ENCODE data around the gene GRB2.
"Not testable (repeated sequence)": the region's sequence is repeated elsewhere in the genome, so short reads cannot be mapped to it uniquely, and the experiment has no call there.

The GRB2 gene

DNA sequence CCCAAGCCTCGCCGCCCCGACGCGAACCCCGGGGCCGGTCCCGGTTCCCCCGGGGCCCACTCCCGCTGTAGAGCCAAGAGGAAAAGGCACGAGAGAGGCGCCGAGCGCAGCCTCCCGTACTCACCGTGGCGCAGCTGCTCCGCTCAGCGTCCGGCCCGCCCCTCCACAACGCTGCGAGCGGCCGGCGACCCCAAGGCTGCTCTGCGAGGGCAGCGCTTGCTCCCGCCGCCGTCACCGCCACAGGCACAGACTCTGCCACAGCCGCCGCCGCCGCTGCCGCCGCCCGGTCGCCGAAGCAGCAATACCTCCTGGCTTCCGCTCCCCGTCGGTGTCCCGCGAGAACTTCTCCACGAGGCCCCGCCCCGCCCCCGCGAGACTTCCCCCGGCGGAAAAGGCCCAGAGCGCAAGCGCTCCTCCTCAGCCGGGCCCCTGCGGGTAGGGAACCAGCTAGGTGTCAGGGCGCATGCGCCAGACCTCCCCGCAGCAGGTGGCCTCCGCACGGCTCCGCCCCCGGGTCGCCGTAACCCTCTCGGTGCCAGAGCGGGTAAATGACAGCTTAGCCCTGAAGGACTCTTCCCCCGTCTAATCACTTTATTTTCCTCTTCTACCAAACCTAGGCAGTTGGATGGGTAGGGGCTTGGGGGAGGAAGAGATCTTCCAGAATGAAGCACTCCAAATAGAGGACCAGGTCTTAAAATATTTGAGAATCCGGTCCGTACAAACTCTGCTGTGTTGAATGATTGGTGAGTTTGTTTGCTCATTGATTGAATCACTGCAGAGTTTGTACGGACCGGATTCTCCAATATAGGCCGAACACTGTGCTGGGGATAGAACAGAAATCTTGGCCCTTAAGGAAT, at the start of gene GRB2:
Gene GRB2 (minus strand): TSS at position 314 of the 857 bp plus-strand sequence. CDS start 12,050 bp downstream, outside the sequence.
- DNase-seq = peak; percentile 100

GRCh38 chr17:75454672-75455071, 49.2 kb upstream of the GRB2 start:
- DNase-seq = not testable (repeated sequence)

DNA sequence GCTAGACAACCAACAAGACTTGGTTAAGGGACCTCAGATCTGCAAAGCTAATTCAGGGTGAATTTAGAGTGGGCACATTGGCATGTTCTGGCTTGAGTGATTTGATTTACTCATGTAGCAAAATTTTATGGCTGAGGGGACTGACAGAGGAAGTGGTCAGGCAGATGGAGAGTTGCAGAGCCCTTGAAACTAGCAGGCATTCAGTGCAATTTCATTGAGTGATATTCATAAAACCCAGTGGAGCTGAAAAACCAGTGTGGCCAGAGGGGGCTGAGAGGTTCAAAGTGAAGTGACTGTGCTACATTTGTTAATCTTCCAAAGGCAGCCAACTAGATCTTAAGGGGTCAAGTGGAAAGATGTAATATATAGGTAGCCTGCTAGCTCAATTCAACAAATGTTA, 48.7 kb upstream of the GRB2 start:
- no peak for DNase-seq

GRCh38 chr17:75450270-75450669, 44.8 kb upstream of the GRB2 start:
- no peak for DNase-seq

DNA sequence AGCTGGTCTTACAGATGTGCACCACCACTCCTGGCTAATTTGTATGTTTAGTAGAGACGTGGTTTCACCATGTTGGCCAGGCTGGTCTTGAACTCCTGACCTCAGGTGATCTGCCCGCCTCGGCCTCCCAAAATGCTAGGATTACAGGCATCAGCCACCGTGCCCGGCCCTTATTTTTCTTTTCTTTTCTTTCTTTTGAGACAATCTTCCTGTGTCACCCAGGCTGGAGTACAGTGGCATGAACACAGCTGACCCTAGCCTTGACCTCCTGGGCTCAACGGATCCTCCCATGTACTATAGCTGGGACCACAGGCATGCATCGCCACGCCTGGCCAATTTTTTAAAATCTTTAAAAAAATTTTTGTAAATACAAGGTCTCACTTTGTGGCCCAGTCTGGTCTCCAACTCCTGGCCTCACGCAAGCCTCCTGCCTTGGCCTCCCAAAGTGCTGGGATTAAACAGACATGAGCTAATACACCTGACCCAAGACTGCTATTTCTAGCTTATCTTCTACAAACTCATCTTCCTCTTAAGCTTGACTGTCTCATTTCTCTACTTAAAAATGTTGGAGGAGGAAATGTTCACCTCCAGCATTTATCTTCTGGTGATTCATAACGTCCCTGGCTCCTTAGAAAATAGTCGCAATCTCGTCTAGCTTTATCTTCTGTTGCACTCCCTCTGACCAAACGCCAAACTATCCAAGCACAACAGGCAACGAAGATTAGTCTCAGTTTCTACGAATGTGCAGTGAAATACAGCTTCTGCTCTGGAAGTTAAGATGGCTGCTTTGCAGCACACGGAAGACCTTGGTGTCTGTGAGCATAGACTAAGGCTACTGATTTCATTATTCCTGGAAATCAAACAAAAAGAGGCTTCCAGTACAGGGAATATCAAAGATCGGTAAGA, 42.7 kb upstream of the GRB2 start:
- DNase-seq = no peak

- not testable (repeated sequence) for DNase-seq
These were observed 40.4 kb upstream of the GRB2 start for GRCh38 chr17:75445896-75446295.

DNA sequence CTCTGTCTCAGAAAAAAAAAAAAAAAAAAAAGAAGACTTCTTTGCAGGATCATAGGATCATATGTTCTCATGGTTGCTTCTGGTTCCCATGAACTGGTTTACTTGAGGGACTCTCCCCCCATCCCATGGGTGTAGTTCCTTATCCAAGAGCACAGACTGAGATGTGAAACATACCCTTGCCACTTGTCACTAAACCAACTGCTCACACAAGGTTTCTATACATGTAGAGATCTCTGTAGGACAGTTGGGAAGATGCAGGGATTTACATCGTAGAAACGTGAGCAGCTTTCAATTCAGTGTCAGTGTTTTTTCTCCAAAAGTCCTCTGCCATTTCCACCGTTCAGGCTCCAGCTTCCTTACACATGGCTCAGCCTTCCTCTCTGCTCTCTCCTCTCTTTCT, 39.8 kb upstream of the GRB2 start:
- no peak for DNase-seq

DNA sequence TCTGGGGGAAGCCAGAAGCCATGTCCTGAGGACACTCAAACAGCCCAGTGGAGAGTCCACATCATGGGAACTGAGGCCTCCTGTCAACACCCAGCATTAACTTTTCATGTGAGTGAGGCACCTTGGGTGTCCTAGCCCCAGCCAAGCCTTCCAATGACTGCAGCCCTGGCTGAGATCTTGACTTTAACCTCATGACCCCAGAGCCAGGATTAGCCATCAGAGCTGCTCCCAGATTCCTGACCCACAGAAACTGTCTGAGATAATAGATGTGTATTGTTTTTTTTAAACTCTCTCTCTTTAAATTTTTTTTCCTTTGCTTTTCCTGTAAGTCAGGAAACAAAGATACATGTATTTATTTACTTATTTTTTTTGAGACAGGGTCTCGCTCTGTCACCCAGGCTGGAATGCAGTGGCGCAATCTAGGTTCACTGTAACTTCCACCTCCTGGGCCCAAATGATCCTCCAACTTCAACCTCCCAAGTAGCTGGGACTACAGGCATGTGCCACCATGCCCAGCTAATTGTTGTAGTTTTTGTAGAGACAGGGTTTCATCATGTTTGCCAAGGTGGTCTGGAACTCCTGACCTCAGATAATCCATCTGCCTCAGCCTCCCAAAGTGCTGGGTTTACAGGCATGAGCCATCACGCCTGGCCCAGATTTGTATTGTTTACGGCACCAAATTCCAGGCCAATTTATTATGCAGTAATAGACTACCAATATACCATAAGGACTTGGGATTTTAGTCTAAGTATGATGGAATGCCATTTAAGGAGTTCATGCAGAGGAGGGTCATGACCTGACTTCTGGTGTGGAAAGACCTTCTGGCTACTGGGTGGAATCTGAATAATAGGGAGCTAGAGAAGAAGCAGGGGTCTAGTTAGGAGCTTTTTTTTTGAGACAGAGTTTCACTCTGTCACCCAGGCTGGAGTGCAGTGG, 37.0 kb upstream of the GRB2 start:
- no peak for DNase-seq

- no peak for DNase-seq
These were observed 35.4 kb upstream of the GRB2 start for GRCh38 chr17:75440738-75441448.

GRCh38 chr17:75439287-75439686, 33.8 kb upstream of the GRB2 start:
- DNase-seq = no peak

- not testable (repeated sequence) for DNase-seq
These were observed 31.9 kb upstream of the GRB2 start for GRCh38 chr17:75437404-75437803.

- not testable (repeated sequence) for DNase-seq
These were observed 29.0 kb upstream of the GRB2 start for GRCh38 chr17:75434433-75434832.

GRCh38 chr17:75433218-75433783, 27.8 kb upstream of the GRB2 start:
- no peak for DNase-seq

- no peak for DNase-seq
These were observed 24.9 kb upstream of the GRB2 start for GRCh38 chr17:75430159-75430974.

- DNase-seq = no peak
These were observed 23.3 kb upstream of the GRB2 start for GRCh38 chr17:75428543-75429469.

DNA sequence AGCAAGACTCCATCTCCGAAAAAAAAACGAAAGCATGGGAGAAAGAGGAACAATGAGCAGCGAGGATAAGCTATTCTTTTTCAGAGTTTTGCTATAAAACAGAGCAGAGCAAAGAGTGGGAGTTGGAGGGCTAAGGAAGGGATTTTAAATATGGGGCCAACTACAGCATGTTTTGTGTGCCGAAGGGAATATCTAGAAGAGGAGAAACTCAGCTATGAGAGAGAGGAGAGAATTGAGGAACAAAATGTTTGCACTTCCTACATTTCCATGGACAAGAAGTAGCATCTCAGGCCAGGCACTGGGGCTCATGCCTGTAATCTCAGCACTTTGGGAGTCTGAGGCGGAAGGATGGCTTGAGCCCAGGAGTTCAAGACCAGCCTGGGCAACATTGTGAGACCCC, 13.1 kb upstream of the GRB2 start:
- no peak for DNase-seq

- no peak for DNase-seq
These were observed 11.6 kb upstream of the GRB2 start for GRCh38 chr17:75417054-75417580.

GRCh38 chr17:75416006-75416405, 10.5 kb upstream of the GRB2 start:
- no peak for DNase-seq

DNA sequence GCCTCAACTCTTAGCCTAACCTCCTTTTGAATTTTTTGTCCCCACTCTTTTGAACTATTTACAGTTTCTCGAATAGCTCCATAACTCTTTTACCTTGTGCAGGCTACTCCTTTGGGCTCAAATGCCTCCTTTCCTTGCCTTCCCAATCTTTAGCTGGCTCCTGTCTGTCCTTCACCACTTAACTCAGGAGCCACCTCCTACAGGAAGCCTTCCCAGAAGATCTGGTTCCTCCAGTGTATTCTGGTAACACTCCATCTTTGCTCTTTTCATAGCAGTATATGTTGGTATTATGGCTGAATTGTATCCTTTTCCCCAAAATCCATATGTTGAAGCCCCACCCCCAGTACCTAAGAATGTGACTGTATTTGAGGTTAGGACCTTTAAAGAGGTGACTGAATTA, 9.0 kb upstream of the GRB2 start:
- DNase-seq = no peak

Data from activated CD4-positive, CD25-positive, alpha-beta regulatory T cell treated with anti-CD3 and anti-CD28 coated beads, Interleukin-2, amount 50 U/mL, for 72 hours (primary cell).